HG02973 (cell line): Measurements from ENCODE around the gene VWF.
A peak's percentile ranks its signal among the peaks of the same experiment; 100 is the strongest.
"Not testable (repeated sequence)": the region's sequence is repeated elsewhere in the genome, so short reads cannot be mapped to it uniquely, and the experiment has no call there.

ENCODE experiments used
- ATAC-seq: cut with Tn5 transposase; IDR thresholded peaks from one replicate; pipeline ENCODE4 v1.9.1; 2021; ENCODE audit warnings: moderate library complexity; ENCODE audit not compliant: unreplicated experiment

Gene VWF

GRCh38 chr12:6038160-6038559, 86.3 kb downstream of the VWF start:
- ATAC-seq = peak; percentile 57

DNA sequence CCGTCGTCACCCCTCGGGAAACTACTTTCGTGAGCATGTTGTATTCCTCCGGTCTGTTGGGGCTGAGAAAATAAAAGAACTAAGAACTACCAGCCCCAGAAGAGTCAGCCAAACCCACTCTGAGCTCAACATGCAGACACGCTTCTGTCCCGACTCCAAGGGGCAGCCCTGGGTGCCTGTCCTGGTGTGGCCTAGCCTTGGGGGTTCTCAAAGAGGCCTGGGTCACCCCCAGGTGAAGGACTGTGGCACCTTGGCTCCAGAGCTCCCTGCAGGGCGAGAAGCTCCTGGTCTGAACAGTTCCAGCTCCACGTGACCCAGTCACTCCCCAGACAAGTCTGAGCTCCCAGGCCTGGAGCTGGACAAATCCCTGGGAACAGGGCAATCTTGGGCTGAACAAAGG, 87.0 kb downstream of the VWF start:
- ATAC-seq = no peak

DNA sequence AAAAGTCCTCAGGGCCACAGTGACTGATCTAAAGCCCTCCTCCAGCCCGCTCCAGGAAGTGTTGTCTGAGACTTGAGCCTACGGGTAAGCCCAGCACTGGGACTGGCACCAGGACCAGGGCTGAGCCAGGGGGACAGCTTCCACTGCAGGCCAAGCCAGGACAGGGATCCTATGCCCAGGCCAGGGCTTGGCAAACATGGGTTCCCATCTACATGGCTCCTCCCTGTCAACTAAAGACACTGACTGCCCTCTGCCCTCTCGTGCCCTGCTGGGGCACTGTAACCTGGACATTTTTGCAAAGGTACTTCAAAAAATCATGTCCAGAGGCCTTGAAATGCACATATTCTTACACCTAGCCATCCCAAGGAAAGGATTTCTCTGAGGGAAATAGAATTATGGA, 88.0 kb downstream of the VWF start:
- ATAC-seq = no peak

DNA sequence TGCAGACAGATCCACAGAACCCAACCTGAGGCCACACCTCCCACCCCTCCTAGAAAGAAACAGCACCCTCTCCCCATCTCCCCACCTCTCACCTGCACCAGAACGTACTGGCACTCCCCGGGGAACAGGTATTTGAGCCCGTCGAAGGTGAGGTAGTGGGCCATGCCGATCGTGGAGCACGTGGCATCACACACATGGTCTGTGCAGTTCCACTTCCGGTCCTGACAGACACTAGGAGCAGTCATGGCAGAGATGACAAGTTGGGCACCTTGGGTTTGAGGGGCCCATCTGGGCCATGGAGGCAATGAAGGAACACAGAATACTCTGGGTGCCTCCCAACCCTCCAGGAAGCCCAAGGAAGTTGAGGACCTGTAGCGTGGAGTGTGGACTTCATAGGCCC, 89.9 kb downstream of the VWF start:
- no peak for ATAC-seq

DNA sequence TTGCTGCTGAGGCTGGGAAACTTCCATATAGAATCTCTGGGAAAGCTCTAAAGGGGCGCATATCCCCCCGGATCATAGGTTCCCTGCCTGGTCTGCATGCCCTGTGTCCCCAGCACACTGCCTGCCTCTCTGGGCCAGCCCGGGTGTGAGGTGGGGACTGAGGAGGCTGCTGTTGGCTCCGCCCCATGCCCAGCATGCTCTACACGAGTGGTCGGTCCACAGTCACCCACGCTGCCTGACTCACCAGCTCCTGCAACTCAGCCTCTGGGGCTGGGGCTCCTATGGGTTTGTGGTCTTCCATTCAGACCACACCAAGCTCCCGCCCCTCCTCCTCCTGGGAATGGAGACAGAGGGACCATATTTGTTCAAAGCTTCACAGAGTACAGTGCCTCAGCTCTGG, 90.9 kb downstream of the VWF start:
- no peak for ATAC-seq

- ATAC-seq = no peak
Measured at GRCh38 chr12:6032726-6033125, 91.7 kb downstream of the VWF start.

DNA sequence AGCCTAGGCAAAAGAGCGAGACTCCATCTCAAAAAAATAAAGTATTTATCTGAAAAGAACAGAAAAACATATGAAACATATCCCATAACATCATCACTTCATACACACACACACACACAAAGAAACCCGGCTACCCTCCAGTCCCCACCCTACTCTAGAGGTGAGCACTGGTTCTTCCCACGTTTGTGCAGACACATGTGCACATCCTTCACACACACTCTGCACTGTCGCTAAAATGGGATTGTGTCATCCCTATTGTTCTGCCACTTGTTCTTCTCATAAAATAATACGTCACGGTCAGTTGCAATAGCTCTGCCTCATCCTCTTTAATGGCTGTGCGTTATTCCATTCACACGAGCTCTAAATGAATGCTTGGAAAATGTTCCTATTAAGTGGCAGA, 93.5 kb downstream of the VWF start:
- ATAC-seq = no peak

DNA sequence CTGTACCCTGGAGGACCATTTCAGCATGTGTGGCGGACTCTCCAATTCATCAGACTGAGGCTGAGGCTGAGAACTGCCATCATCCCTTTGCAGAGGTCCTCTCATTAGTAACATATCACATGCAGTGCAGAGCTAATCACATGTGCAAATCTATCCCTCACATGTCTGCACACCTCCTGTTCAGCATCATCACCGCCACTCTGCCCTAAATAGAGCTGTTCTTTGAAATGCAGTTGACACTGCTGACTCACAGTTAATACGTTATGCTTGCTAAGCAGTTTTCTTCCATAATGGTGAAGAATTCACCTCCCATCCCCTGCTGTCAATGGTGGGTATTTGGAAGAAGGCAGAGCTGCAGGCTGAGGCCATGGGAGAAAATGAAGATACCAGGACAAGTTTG, 94.4 kb downstream of the VWF start:
- no peak for ATAC-seq

DNA sequence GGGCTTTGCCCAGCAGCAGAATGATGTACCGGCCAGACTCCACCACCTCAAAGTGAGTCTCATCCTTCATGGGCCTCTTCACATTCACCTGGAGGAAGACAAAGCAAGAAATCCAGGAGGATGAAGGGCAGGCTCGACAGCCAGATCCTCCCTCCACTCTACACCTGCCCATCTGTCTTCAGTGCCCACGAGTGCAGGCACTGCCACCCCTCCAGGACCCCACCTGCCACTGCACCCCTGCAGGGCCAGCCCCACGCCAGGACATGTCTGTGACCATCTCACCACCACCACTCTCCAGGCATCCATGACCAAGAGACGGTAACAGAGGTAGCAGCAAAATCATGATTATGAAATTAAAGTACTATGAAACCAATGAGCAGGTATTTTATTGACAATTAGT, 95.1 kb downstream of the VWF start:
- ATAC-seq = no peak

DNA sequence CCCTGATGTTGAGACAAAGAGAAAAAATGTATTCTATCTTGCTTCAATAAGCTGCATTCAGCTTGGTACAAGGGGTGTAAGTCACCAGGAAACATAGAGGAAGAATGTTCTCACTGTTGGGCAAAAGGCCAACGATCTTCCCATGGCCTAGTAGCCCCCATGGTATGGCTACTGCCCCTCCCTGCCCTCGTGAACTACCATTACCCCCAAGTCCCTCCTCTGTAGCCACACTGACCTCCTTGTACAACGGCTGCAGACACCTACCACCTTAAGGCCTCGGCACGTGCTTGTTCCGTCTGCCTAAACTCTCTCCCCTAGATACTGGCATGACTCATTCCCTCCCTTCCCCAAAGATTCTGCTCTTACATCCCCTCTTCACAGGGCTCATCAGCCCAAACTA, 97.5 kb downstream of the VWF start:
- ATAC-seq = no peak

DNA sequence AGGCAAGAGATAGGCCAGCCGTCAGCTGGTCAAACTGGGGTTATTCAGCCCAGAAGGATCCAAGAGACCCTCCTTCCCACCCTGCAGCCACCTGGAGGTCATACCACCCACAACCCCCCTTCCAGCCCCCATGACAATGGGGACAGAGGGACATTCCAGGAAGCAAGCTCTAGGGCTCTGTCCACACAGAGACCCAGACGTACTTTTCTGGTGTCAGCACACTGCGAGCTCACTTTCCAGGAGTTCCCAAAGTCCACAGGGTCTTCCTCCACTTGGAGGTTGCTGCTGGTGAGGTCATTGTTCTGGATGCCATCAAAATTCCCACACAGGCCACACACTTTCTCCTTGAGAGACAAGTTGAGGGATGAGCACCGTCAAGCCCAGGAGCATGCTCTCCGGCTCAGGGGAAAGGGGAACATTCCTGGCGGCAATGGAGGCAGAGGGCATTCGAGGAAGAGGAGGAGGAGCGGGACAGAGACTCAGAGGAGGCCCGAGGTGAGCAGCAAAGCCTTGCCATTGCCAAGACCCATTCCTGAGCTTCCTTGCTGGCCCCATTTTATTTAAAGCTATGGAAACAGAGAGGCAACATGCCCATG, 98.7 kb downstream of the VWF start:
- ATAC-seq = not testable (repeated sequence)

DNA sequence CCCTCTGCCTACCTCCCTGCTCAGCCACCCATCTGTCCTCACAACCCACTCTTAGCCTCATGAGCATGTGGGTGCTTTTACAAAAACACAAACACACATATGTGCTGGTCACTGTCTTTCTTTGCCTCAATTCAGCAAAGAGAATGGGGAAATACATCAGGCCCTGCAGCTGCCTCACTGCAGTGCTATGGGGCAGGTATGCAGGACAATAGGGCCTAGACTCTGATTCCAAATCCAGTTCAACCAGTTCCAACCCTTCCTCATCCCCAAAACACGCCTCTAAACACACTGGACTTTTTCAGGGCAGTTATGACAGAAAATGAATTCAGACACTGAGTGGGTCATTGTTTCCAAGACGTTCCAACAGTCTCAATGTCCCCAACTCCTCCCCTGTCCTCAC, 100.4 kb downstream of the VWF start:
- ATAC-seq = not testable (repeated sequence)

GRCh38 chr12:6020930-6021329, 103.5 kb downstream of the VWF start:
- no peak for ATAC-seq

- ATAC-seq = not testable (repeated sequence)
Measured at GRCh38 chr12:6020511-6020910, 104.0 kb downstream of the VWF start.

DNA sequence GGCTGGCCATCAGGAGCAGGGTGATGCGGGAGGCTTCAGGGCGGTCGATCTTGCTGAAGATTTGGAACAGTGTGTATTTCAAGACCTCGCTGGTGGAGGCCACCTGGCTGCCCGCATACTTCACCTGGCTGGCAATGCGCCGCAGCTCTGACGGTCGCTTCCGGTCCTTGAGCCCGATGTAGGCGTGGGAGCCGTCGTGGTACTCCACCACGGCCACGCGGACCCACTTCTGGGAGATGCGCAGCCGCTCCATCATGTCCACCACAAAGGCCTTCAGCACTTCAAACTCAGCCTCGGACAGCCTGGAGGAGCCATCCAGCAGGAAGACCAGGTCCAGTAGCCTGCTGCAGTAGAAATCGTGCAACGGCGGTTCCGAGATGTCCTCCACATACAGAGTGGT, 105.2 kb downstream of the VWF start:
- not testable (repeated sequence) for ATAC-seq

GRCh38 chr12:6018265-6018664, 106.2 kb downstream of the VWF start:
- ATAC-seq = no peak

DNA sequence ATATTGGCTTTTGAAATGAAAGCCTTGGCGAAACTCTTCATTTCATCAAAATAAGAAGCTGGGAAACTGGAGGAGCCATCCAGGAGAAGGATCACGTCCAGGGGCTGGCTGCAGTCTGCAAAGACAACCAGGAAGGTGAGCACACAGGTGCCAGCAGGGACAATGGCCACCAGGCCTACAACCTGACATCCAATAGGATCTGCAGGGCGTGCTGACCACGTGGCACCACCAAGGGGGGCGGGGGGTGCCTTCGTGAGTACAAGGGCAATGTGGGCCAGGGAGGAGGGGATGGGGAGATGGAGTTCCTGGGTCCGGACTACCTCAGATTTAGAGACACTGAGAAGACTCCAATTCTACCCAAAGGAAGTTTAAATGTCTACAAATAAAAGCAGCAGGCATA, 107.7 kb downstream of the VWF start:
- ATAC-seq = no peak

DNA sequence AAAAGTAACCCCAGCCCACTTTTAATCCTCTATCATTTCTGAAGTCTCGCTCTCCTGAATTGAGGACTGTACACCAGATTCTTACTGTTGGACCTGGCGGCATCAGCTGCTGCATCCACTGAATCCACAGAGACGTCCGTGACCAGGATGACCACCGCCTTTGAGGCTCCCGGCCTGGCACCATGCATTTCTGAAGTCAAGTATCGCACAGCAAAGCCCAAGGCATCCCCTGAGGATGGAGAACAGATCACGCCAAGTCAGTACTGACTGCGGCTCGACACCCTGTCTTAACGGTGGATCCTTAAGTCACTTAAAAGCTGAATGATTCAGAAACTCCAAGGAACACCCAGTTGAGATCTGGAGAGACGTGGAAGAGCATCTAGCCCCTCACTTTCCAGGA, 108.5 kb downstream of the VWF start:
- not testable (repeated sequence) for ATAC-seq

DNA sequence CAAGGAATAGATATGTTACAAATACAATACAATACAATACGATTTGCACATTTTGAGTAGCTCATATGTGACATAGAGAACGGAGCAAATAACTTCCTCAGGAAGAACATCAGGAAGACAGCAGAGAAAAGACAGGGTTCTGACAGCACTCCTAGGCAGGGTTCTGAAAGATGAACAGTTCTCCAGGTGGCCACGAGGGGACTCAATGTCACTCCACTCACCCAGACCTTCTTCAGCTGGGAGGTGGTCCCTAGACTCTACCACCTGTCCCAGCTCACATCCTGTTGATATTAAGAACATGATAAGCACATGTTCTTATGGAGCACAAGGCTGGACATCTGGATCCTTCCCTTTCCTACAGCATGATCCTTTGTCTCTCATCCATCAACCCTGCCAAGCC, 109.2 kb downstream of the VWF start:
- ATAC-seq = not testable (repeated sequence)

GRCh38 chr12:6010631-6011350, 113.7 kb downstream of the VWF start:
- not testable (repeated sequence) for ATAC-seq

DNA sequence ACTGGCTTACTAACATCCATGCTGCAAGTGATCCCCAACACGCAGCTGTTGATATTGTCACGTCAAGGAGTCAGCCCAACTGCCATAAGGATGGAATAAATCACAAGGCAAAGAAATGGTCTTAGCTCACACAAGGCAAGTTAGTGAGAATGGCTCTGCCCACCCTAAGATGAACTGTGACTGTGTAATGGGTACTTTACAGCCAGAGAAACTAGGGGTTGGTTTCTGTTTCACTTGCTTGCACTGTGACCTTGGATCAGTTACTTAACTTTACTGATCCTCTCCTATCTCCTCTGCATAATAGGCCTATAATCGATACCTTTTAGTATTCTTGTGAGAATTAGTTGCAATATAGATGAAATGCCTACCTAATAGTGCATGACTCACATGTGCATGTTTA, 127.2 kb downstream of the VWF start:
- ATAC-seq = no peak

DNA sequence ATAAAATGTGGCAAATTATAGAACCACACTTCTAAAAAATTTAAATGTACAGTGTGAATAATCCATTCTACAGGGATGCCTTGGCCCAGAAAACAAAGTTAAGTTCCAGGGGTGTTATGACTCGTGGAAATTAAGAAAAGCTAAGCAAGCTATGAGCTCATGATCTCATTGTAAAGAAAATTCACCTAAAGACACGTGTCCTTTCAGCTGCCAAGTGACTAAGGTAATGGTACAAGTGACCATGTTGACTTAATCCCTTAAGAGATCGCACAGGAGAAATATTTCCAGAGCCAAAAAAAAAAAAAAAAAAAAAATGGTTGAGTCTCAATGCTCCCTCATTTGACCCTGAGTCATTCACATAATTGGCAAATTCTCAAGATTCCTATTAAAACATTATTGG, 128.0 kb downstream of the VWF start:
- no peak for ATAC-seq

DNA sequence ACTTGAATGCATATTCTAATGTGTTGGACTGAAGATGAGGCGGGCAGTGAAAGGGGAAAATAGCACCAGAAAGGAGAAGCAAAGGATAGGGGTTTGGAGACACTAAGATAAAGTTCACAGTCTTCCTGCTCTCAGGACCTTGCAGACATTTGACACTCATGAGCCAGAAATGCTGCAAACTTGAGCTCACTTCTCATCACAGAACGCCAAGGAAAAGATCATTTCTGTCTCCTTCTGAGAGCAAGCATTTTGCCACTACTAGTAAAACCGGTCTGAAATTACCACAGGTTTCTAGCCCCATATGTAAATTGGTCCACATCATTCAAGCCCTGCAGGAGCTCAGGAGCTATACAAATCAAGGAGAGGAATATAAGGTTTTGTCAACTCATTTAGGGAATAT, 134.8 kb downstream of the VWF start:
- no peak for ATAC-seq
